Glutamatergic neuron (in vitro differentiated cells): Measurements from ENCODE around the gene EPHX1. TPM values are rescaled to one million over a fixed set of nuclear protein-coding genes. Genes with fewer than 3 reads are reported as not detected.
A peak's percentile ranks its signal among the peaks of the same experiment; 100 is the strongest.
"Not testable (repeated sequence)": the region's sequence is repeated elsewhere in the genome, so short reads cannot be mapped to it uniquely, and the experiment has no call there.

ENCODE experiments used
- DNase-seq: peaks from one replicate; pipeline ENCODE4 v3.0.0; 2022
- H3K27ac Mint-ChIP-seq: one replicate; pipeline ENCODE4 v1.8.0; 2020; ENCODE audit warnings: mild to moderate bottlenecking, mixed read lengths, inconsistent platforms; ENCODE audit not compliant: unreplicated experiment
- H3K27me3 Mint-ChIP-seq: one replicate; pipeline ENCODE4 v1.8.0; 2020; ENCODE audit warnings: mild to moderate bottlenecking, moderate library complexity, mixed read lengths, inconsistent platforms; ENCODE audit not compliant: unreplicated experiment
- H3K36me3 Mint-ChIP-seq: one replicate; pipeline ENCODE4 v1.8.0; 2020; ENCODE audit warnings: mild to moderate bottlenecking, mixed read lengths, inconsistent platforms; ENCODE audit not compliant: unreplicated experiment
- H3K4me1 Mint-ChIP-seq: one replicate; pipeline ENCODE4 v1.8.0; 2020; ENCODE audit warnings: mild to moderate bottlenecking, low read depth, mixed read lengths, inconsistent platforms; ENCODE audit not compliant: unreplicated experiment
- H3K4me3 Mint-ChIP-seq: one replicate; pipeline ENCODE4 v1.8.0; 2020; ENCODE audit warnings: mild to moderate bottlenecking, mixed read lengths, inconsistent platforms; ENCODE audit not compliant: unreplicated experiment
- H3K9me3 Mint-ChIP-seq: one replicate; pipeline ENCODE4 v1.8.0; 2020; ENCODE audit warnings: mild to moderate bottlenecking, moderate library complexity, mixed read lengths, inconsistent platforms; ENCODE audit not compliant: unreplicated experiment
- CTCF ChIP-seq: fragments of 200-600 bp; sonication (generic); IDR thresholded peaks from one replicate; pipeline ENCODE4 v1.5.0; 2021; ENCODE audit not compliant: partially characterized antibody, unreplicated experiment
- long read RNA-seq: library from polyadenylated mRNA; unstranded; transcript quantifications from one replicate; pipeline ENCODE4 v2.0.0, GENCODE V29; 2020; ENCODE audit not compliant: unreplicated experiment
- total RNA-seq: library from RNA; stranded (reverse); fragmentation: NEBNext Ultra II Directional; extraction: Animal tissue kit (Norgen Biotek cat#: 25700); gene quantifications from one replicate; pipeline ENCODE4 v1.2.1, GENCODE V29; 2021; ENCODE audit not compliant: unreplicated experiment

EPHX1 gene
- 60.4 TPM for total RNA-seq
- long read RNA-seq, partial matches to known transcripts: 0 of 1 reads
- long read RNA-seq, other reads (novel, unspliced or antisense): 0 of 1 reads

GRCh38 chr1:225809842-225810578 is at the start of gene EPHX1:
Gene EPHX1 (plus strand): TSS chr1:225810124. CDS start chr1:225828730, 18,606 bp downstream.
- Mint-ChIP-seq H3K4me1 (peaks cover 20% of the 10 kb centered on the region), H3K36me3 (no peaks in the 10 kb centered on the region), H3K9me3 (peaks cover 11% of the 10 kb centered on the region), H3K27ac (peak within 1 kb of the TSS; percentile 97), H3K27me3 (peaks cover 8% of the 10 kb centered on the region), H3K4me3 (peak within 1 kb of the TSS; percentile 95)
- peak; percentile 91 for DNase-seq
- no peak for TF ChIP-seq CTCF

- no peak for TF ChIP-seq CTCF
- H3K36me3 Mint-ChIP-seq: no peaks in the 10 kb centered on the region
- no peak overlapping the region for H3K27ac Mint-ChIP-seq
Measured at GRCh38 chr1:225760531-225760930, 49.4 kb upstream of the EPHX1 start.

GRCh38 chr1:225761395-225761794 is 48.5 kb upstream of the EPHX1 start:
- H3K9me3 Mint-ChIP-seq, H3K36me3 Mint-ChIP-seq, H3K4me3 Mint-ChIP-seq, H3K27me3 Mint-ChIP-seq, DNase-seq: not testable (repeated sequence)
- Mint-ChIP-seq H3K27ac (peak overlapping the region; percentile 19), H3K4me1 (peaks cover 12% of the 10 kb centered on the region)

More at GRCh38 chr1:225760531-225760930, 49.4 kb upstream of the EPHX1 start:
- Mint-ChIP-seq H3K9me3 (peaks cover 5% of the 10 kb centered on the region), H3K27me3 (peaks cover 2% of the 10 kb centered on the region), H3K4me1 (peaks cover 18% of the 10 kb centered on the region), H3K4me3 (no peak overlapping the region)
- no peak for DNase-seq

GRCh38 chr1:225762002-225762441 is 47.9 kb upstream of the EPHX1 start:
- Mint-ChIP-seq H3K4me3 (peak overlapping the region; percentile 34), H3K4me1 (peaks cover 15% of the 10 kb centered on the region), H3K9me3 (peaks cover 1% of the 10 kb centered on the region), H3K27me3 (peaks cover 2% of the 10 kb centered on the region), H3K36me3 (no peaks in the 10 kb centered on the region), H3K27ac (peak overlapping the region; percentile 19)
- DNase-seq: no peak
- TF ChIP-seq CTCF: no peak

GRCh38 chr1:225762444-225762843 is 47.5 kb upstream of the EPHX1 start:
- Mint-ChIP-seq H3K4me3 (peak overlapping the region; percentile 34), H3K27ac (peak overlapping the region; percentile 19), H3K4me1 (peaks cover 15% of the 10 kb centered on the region)

More at GRCh38 chr1:225762444-225762843, 47.5 kb upstream of the EPHX1 start:
- no peaks in the 10 kb centered on the region for H3K36me3 Mint-ChIP-seq
- peaks cover 1% of the 10 kb centered on the region for H3K9me3 Mint-ChIP-seq
- H3K27me3 Mint-ChIP-seq: peaks cover 2% of the 10 kb centered on the region
- no peak for TF ChIP-seq CTCF
- no peak for DNase-seq
